Astrocyte of the cerebellum (primary cell): Measurements from ENCODE around the gene HK1.

Source experiments
- DNase-seq: peaks from one replicate; pipeline ENCODE4 v3.0.0-alpha.2; 2011; ENCODE audit warnings: low read depth
- H3K4me3 ChIP-seq: 2 replicates; pipeline ENCODE4 v1.5.1; 2011; ENCODE audit warnings: mild to moderate bottlenecking, low read depth, low read length, moderate library complexity
- CTCF ChIP-seq: IDR thresholded peaks from 2 replicates; pipeline ENCODE4 v1.5.1; 2012; ENCODE audit warnings: low read length, low read depth, moderate library complexity, mild to moderate bottlenecking; ENCODE audit errors: missing control alignments
- in situ Hi-C: cut with HindIII; loops from 2 replicates; pipeline ENCODE4 v1.10.0; 2017; ENCODE audit warnings: low sequenced_read_pairs

The HK1 gene

GRCh38 chr10:69403066-69403465, 124.8 kb downstream of the HK1 start:
- DNase-seq, result no peak
- in situ Hi-C loops, result no loop called here
- TF ChIP-seq CTCF, result no peak
- no peak overlapping the region for H3K4me3 ChIP-seq

- no peak for TF ChIP-seq CTCF
- DNase-seq, result no peak
- H3K4me3 ChIP-seq, result no peak overlapping the region
- in situ Hi-C loops, result no loop called here
Measured at GRCh38 chr10:69403519-69403918, 125.2 kb downstream of the HK1 start.

- in situ Hi-C loops, result loop anchor here (5.0 kb wide), 2 partner anchors 177 to 233 kb away; no protein-coding TSS in a partner anchor
- TF ChIP-seq CTCF, result no peak
- DNase-seq, result no peak
- no peak overlapping the region for H3K4me3 ChIP-seq
Measured at GRCh38 chr10:69404786-69405185, 126.5 kb downstream of the HK1 start.

GRCh38 chr10:69405221-69405620, 126.9 kb downstream of the HK1 start:
- H3K4me3 ChIP-seq, result no peak overlapping the region
- in situ Hi-C loops, result loop anchor here (5.0 kb wide), 2 partner anchors 178 to 232 kb away; no protein-coding TSS in a partner anchor
- DNase-seq, result no peak
- TF ChIP-seq CTCF, result no peak

- in situ Hi-C loops, result loop anchor here (5.0 kb wide), 2 partner anchors 179 to 231 kb away; no protein-coding TSS in a partner anchor
- DNase-seq, result no peak
- TF ChIP-seq CTCF, result no peak
- no peak overlapping the region for H3K4me3 ChIP-seq
Measured at GRCh38 chr10:69406302-69406811, 128.1 kb downstream of the HK1 start.

GRCh38 chr10:69406816-69407580, 128.7 kb downstream of the HK1 start:
- no peak for DNase-seq
- in situ Hi-C loops, result loop anchor here (5.0 kb wide), 2 partner anchors 180 to 230 kb away; no protein-coding TSS in a partner anchor
- no peak for TF ChIP-seq CTCF
- H3K4me3 ChIP-seq, result no peak overlapping the region
